Fibroblast of pulmonary artery (primary cell): ENCODE results near the gene ABCF2.

Experiments used
- DNase-seq: peaks from one replicate; pipeline ENCODE4 v3.0.0-alpha.2; 2010; ENCODE audit warnings: low read depth
- H3K4me3 ChIP-seq: replicated peaks from 2 replicates; pipeline ENCODE4 v1.5.1; 2011; ENCODE audit warnings: low read depth, mild to moderate bottlenecking, control low read depth, low read length, moderate library complexity
- CTCF ChIP-seq: IDR thresholded peaks from 2 replicates; pipeline ENCODE4 v1.5.1; 2011; ENCODE audit warnings: mild to moderate bottlenecking, control low read depth, low read length, inconsistent platforms; ENCODE audit errors: missing control alignments

Gene ABCF2

GRCh38 chr7:151166629-151167196 lies 60.3 kb downstream of the ABCF2 start:
- no peak overlapping the region for H3K4me3 ChIP-seq
- no peak for DNase-seq
- TF ChIP-seq CTCF, result no peak
